Measurements from ENCODE around the gene CYLD.

CYLD gene

GRCh38 chr16:50709980-50710379, 31.9 kb upstream of the CYLD start:
- Histone ChIP-seq H3K4me1 (peaks cover 9% of the 10 kb centered on the region), H3K4me3 (ENCODE audit: low read depth, low read length) (no peak overlapping the region), H3K27me3 (no peaks in the 10 kb centered on the region), H3K9me3 (no peaks in the 10 kb centered on the region), H3K36me3 (no peaks in the 10 kb centered on the region)
- TF ChIP-seq, protein P1, sequence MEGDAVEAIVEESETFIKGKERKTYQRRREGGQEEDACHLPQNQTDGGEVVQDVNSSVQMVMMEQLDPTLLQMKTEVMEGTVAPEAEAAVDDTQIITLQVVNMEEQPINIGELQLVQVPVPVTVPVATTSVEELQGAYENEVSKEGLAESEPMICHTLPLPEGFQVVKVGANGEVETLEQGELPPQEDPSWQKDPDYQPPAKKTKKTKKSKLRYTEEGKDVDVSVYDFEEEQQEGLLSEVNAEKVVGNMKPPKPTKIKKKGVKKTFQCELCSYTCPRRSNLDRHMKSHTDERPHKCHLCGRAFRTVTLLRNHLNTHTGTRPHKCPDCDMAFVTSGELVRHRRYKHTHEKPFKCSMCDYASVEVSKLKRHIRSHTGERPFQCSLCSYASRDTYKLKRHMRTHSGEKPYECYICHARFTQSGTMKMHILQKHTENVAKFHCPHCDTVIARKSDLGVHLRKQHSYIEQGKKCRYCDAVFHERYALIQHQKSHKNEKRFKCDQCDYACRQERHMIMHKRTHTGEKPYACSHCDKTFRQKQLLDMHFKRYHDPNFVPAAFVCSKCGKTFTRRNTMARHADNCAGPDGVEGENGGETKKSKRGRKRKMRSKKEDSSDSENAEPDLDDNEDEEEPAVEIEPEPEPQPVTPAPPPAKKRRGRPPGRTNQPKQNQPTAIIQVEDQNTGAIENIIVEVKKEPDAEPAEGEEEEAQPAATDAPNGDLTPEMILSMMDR (IDR thresholded peaks at IDR 0.05; ENCODE audit: low read depth, low read length): no peak
- DNase-seq: no peak

GRCh38 chr16:50711040-50711439, 30.8 kb upstream of the CYLD start:
- H3K36me3 ChIP-seq: no peaks in the 10 kb centered on the region
- H3K4me3 ChIP-seq (ENCODE audit: low read depth, low read length): no peak overlapping the region
- no peaks in the 10 kb centered on the region for H3K27me3 ChIP-seq
- DNase-seq: no peak
- H3K9me3 ChIP-seq: no peaks in the 10 kb centered on the region
- TF ChIP-seq, protein P1 (IDR thresholded peaks at IDR 0.05; ENCODE audit: low read depth, low read length): no peak
- peaks cover 9% of the 10 kb centered on the region for H3K4me1 ChIP-seq

DNA sequence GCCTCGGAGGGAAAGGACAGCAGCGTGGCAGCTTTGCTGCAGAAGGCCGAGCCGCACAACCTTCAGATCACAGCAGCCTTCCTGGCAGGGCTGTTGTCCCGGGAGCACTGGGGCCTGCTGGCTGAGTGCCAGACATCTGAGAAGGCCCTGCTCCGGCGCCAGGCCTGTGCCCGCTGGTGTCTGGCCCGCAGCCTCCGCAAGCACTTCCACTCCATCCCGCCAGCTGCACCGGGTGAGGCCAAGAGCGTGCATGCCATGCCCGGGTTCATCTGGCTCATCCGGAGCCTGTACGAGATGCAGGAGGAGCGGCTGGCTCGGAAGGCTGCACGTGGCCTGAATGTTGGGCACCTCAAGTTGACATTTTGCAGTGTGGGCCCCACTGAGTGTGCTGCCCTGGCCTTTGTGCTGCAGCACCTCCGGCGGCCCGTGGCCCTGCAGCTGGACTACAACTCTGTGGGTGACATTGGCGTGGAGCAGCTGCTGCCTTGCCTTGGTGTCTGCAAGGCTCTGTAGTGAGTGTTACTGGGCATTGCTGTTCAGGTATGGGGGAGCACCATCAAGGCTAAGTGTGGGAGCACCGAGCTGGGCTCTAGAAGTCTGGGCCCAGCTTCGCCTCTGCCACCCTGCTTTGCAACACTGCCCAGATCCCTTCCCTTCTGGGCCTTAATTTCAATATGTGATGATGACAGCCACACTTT, 29.9 kb upstream of the CYLD start:
- Histone ChIP-seq H3K36me3 (no peaks in the 10 kb centered on the region), H3K9me3 (no peaks in the 10 kb centered on the region), H3K27me3 (no peaks in the 10 kb centered on the region), H3K4me1 (peaks cover 9% of the 10 kb centered on the region), H3K4me3 (ENCODE audit: low read depth, low read length) (no peak overlapping the region)
- peak; percentile 86 for DNase-seq
- TF ChIP-seq, protein P1 (IDR thresholded peaks at IDR 0.05; ENCODE audit: low read depth, low read length): no peak

DNA sequence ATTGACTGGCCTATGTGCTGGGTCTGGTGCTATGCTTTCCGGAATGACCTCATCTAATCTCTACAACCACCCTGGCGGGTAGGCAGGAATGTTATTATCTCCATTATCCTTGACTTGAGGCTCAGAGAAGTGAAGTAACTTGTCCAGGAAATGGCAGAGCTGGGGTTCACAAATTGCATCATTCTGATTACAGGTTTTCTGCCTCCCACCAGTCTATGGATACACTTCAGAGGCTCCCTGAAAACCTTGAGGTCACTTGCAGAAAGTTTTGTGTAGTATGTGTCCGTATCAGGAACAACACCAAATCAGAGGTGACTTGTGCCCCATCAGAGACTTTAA, 29.4 kb upstream of the CYLD start:
- peaks cover 9% of the 10 kb centered on the region for H3K4me1 ChIP-seq
- H3K4me3 ChIP-seq (ENCODE audit: low read depth, low read length): no peak overlapping the region
- no peaks in the 10 kb centered on the region for H3K27me3 ChIP-seq
- TF ChIP-seq, protein P1 (IDR thresholded peaks at IDR 0.05; ENCODE audit: low read depth, low read length): no peak
- no peaks in the 10 kb centered on the region for H3K9me3 ChIP-seq
- no peaks in the 10 kb centered on the region for H3K36me3 ChIP-seq
- no peak for DNase-seq

- H3K36me3 ChIP-seq: no peaks in the 10 kb centered on the region
- no peak for DNase-seq
- no peaks in the 10 kb centered on the region for H3K27me3 ChIP-seq
- H3K4me1 ChIP-seq: peaks cover 9% of the 10 kb centered on the region
- H3K4me3 ChIP-seq (ENCODE audit: low read depth, low read length): no peak overlapping the region
- H3K9me3 ChIP-seq: no peaks in the 10 kb centered on the region
- TF ChIP-seq, protein P1 (IDR thresholded peaks at IDR 0.05; ENCODE audit: low read depth, low read length): no peak
Observed at GRCh38 chr16:50712956-50713355, 28.9 kb upstream of the CYLD start.

- Histone ChIP-seq H3K27me3 (no peaks in the 10 kb centered on the region), H3K9me3 (no peaks in the 10 kb centered on the region), H3K4me1 (peaks cover 4% of the 10 kb centered on the region), H3K36me3 (no peaks in the 10 kb centered on the region), H3K4me3 (ENCODE audit: low read depth, low read length) (no peak overlapping the region)
- TF ChIP-seq, protein P1 (IDR thresholded peaks at IDR 0.05; ENCODE audit: low read depth, low read length): no peak
- no peak for DNase-seq
Observed at GRCh38 chr16:50717091-50717490, 24.8 kb upstream of the CYLD start.

Data from BE2C (cell line).